Heart left ventricle (tissue), 13 donors: ENCODE measurements around the gene GNAO1.

Experiments
- POLR2A ChIP-seq, 2 donors: fragments of 450-650 bp; IDR thresholded peaks; one replicate each; pipeline ENCODE4 v1.6.1; 2017; ENCODE audit warnings: antibody characterized with exemption in 2 of 2, mild to moderate bottlenecking in 2 of 2, moderate library complexity in 2 of 2
- TF ChIP-seq, protein P1 (sequence below), 12 donors: fragments of 200-600 bp; sonication (generic) in 4 of 12; IDR thresholded peaks; one replicate each; pipeline versions ENCODE4 v1.5.0 to v1.8.0; 2018 to 2022; ENCODE audit warnings: antibody characterized with exemption in 12 of 12, mild to moderate bottlenecking in 5 of 12
- donor health status: ischemic (EF 13 %, LVEDD 7.1; RV severe dilation, severe dysfunction).
- donor health status: DM: no; HTN: yes; CAD: no.
- donor health status: DM: no; HTN: no; CAD: no.
- donor health status: ischemic (EF 25% LVEDD 6.9; RV normal size, moderate dysfunction).
- donor health status: ischemic (EF 25% LVEDD 5.7; RV mildly dilated, moderate dysfunction).
- donor health status: ischemic (EF 35%, LVEDD 5.7; RV mildly dilated, moderate dysfunction).
- donor health status: nonischemic (EF 11% LVEDD 7.7; RV severe dilation, severe dysfunction).
- donor health status: DM: yes; HTN: yes; CAD: no.
- donor health status: PGD.
- donor health status: ischemic (EF 29% LVEDD 5.4; RV normal size, mild dysfunction).
- donor health status: nonischemic (EF 23%, LVEDD 6.1; RV moderate dilation, normal function).

DNA sequence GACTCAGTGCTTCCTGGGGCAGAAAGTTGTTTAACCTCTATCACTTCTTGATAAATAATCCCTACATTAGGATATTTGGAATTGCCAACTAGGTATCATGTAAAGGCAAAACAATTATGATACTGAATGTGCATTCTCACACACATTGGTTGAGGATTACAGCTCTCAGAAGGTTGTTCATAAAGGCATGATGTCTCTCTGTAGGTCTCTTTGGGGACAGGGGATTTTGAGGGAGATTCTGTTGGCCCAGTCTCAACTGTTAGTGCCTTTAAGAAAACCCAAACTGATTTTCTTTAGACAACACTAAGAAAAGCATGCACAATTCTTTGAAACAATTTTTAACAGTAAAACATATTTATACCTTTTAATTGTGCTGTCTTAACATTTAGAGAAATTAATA lies 56.5 kb downstream of the GNAO1 start:
- TF ChIP-seq, protein P1, sequence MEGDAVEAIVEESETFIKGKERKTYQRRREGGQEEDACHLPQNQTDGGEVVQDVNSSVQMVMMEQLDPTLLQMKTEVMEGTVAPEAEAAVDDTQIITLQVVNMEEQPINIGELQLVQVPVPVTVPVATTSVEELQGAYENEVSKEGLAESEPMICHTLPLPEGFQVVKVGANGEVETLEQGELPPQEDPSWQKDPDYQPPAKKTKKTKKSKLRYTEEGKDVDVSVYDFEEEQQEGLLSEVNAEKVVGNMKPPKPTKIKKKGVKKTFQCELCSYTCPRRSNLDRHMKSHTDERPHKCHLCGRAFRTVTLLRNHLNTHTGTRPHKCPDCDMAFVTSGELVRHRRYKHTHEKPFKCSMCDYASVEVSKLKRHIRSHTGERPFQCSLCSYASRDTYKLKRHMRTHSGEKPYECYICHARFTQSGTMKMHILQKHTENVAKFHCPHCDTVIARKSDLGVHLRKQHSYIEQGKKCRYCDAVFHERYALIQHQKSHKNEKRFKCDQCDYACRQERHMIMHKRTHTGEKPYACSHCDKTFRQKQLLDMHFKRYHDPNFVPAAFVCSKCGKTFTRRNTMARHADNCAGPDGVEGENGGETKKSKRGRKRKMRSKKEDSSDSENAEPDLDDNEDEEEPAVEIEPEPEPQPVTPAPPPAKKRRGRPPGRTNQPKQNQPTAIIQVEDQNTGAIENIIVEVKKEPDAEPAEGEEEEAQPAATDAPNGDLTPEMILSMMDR (IDR thresholded peaks at IDR 0.05): no peak
- no peak for TF ChIP-seq POLR2A (IDR thresholded peaks at IDR 0.05)
